Fibroblast of the aortic adventitia (primary cell): ENCODE results near the gene PANK1. TPM values are rescaled to one million over a fixed set of nuclear protein-coding genes. Genes with fewer than 3 reads are reported as not detected.

Experiments used
- DNase-seq: peaks from one replicate; pipeline ENCODE4 v3.0.0-alpha.2; 2010; ENCODE audit warnings: low read depth
- H3K4me3 ChIP-seq: 2 replicates; pipeline ENCODE4 v1.5.1; 2011; ENCODE audit warnings: low read depth, mild to moderate bottlenecking, control low read depth, low read length, moderate library complexity
- CTCF ChIP-seq: IDR thresholded peaks from 2 replicates; pipeline ENCODE4 v1.5.1; 2011; ENCODE audit warnings: mild to moderate bottlenecking, low read length, control low read depth, inconsistent platforms; ENCODE audit not compliant: insufficient read depth
- total RNA-seq: library from RNA; depleted of rRNA; stranded (reverse); fragments of >200 nt; gene quantifications from 2 replicates; pipeline ENCODE4 v1.2.3, GENCODE V29; 2012; ENCODE audit warnings: low replicate concordance

The PANK1 gene
- total RNA-seq, 1 donor: 5.2 TPM

GRCh38 chr10:89575031-89575430 is 70.0 kb downstream of the PANK1 start:
- TF ChIP-seq CTCF: no peak
- no peak for DNase-seq

GRCh38 chr10:89574368-89574767 is 70.7 kb downstream of the PANK1 start:
- no peak overlapping the region for H3K4me3 ChIP-seq
- DNase-seq: peak; percentile 52
- no peak for TF ChIP-seq CTCF

More at GRCh38 chr10:89575031-89575430, 70.0 kb downstream of the PANK1 start:
- no peak overlapping the region for H3K4me3 ChIP-seq

- no peak for TF ChIP-seq CTCF
- DNase-seq: no peak
- no peak overlapping the region for H3K4me3 ChIP-seq
Observed at GRCh38 chr10:89567576-89568245, 77.3 kb downstream of the PANK1 start.

GRCh38 chr10:89566992-89567391 is 78.0 kb downstream of the PANK1 start:
- TF ChIP-seq CTCF: no peak
- no peak overlapping the region for H3K4me3 ChIP-seq
- no peak for DNase-seq

GRCh38 chr10:89566095-89566950 is 78.7 kb downstream of the PANK1 start:
- H3K4me3 ChIP-seq: no peak overlapping the region
- DNase-seq: no peak
- no peak for TF ChIP-seq CTCF

- TF ChIP-seq CTCF: no peak
- no peak for DNase-seq
- no peak overlapping the region for H3K4me3 ChIP-seq
Observed at GRCh38 chr10:89565180-89565579, 79.9 kb downstream of the PANK1 start.
